ENCODE measurements around the gene ALLC.

The ALLC gene

GRCh38 chr2:3751806-3752205 is 93.8 kb downstream of the ALLC start:
- no peak for DNase-seq (ENCODE audit: low read depth)

Measured in activated T-helper 9 cell treated with anti-CD3 and anti-CD28 coated beads, Interleukin-2, amount 50 U/mL, for 16 hours (primary cell).